ENCODE results near the gene SLC35G6.

DNA sequence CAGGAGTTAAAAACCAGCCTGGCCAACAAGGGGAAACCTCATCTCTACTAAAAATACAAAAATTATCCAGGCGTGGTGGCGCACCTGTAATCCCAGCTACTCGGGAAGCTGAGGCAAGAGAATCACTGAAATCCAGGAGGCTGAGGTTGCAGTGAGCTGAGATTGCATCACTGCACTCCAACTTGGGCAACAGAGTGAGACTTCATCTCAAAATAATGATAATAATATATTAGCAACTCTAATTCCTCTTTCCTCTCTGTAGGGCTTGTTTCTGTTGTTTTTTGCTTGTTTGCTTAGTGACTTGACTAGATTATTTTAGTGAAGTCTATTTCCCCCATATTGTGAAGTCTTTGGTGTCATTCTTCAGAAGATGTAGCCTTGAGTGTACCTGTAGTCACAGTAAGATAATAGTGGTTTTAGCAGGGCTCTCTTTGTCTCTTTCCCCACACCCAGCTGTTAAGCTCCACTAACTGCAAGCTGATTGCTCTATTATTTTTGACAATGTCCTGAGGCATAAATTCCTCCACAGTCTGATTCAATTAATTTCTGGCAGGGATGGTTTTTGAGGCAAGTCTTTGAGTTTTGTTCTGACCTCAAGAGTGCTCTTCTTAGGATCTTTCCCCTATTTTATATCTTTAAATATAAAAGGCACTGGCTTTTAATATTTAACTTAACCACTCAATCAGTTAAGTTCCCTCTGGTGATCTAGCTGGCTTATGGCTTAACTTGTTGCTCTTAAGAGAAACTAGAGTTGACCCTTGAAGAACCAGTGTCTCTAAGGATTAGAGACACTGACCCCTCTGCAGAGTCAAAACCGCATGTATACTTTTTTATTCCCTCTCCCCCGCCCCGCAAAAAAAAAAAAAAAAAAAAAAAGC lies 49.0 kb downstream of the SLC35G6 start:
- TF ChIP-seq, protein P1, sequence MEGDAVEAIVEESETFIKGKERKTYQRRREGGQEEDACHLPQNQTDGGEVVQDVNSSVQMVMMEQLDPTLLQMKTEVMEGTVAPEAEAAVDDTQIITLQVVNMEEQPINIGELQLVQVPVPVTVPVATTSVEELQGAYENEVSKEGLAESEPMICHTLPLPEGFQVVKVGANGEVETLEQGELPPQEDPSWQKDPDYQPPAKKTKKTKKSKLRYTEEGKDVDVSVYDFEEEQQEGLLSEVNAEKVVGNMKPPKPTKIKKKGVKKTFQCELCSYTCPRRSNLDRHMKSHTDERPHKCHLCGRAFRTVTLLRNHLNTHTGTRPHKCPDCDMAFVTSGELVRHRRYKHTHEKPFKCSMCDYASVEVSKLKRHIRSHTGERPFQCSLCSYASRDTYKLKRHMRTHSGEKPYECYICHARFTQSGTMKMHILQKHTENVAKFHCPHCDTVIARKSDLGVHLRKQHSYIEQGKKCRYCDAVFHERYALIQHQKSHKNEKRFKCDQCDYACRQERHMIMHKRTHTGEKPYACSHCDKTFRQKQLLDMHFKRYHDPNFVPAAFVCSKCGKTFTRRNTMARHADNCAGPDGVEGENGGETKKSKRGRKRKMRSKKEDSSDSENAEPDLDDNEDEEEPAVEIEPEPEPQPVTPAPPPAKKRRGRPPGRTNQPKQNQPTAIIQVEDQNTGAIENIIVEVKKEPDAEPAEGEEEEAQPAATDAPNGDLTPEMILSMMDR (IDR thresholded peaks at IDR 0.05) = no peak
- no peak for TF ChIP-seq POLR2A (IDR thresholded peaks at IDR 0.05)
